ENCODE measurements around the gene FCN2.

DNA sequence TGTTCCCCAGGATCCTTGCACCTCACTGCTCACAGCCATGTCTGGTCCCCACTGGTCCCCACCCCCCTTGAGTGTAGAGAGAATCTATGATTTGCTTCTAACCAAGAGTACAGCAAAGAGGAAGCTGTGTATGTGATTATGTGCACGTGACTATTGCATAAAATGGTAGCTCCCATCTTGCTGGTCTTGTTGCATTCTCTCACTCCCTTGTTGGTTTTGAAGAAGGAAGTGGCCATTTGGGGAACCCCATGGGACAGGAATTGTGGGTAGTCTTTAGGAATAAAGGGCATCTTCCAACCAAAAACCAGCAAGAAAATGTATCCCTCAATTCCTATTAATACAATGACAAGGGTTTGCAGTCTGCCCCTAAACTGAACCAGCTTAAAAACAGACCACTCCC, 5.2 kb upstream of the FCN2 start:
- no peak for TF ChIP-seq CTCF (optimal IDR thresholded peaks at IDR 0.05 in 1 of 3, IDR thresholded peaks at IDR 0.05 in 1 of 3, conservative IDR thresholded peaks at IDR 0.05 in 1 of 3; ENCODE audit: extremely low read depth in 1 of 3, insufficient read depth in 2 of 3, low read length in 3 of 3)
- no peak for TF ChIP-seq EZH2 (IDR thresholded peaks at IDR 0.05; ENCODE audit: low read length)

Data from keratinocyte (primary cell).